Measurements from ENCODE around the gene IQSEC1. TPM values are rescaled to one million over a fixed set of nuclear protein-coding genes. Genes with fewer than 3 reads are reported as not detected.

The IQSEC1 gene
- total RNA-seq, 6 experiments from 2014 or later, result 21.1 to 25.1 (median 21.9) TPM

GRCh38 chr3:13008155-13008995 lies 64.9 kb downstream of the IQSEC1 start:
- Mint-ChIP-seq H3K9me3 (no peaks in the 10 kb centered on the region), H3K27ac (no peak overlapping the region), H3K4me1 (ENCODE audit: low read depth) (peaks cover 7% of the 10 kb centered on the region), H3K4me3 (no peak overlapping the region), H3K36me3 (ENCODE audit: low read depth) (no peaks in the 10 kb centered on the region), H3K27me3 (ENCODE audit: insufficient read depth) (peaks cover 48% of the 10 kb centered on the region)
- DNase-seq, result no peak
- TF ChIP-seq, protein P1, sequence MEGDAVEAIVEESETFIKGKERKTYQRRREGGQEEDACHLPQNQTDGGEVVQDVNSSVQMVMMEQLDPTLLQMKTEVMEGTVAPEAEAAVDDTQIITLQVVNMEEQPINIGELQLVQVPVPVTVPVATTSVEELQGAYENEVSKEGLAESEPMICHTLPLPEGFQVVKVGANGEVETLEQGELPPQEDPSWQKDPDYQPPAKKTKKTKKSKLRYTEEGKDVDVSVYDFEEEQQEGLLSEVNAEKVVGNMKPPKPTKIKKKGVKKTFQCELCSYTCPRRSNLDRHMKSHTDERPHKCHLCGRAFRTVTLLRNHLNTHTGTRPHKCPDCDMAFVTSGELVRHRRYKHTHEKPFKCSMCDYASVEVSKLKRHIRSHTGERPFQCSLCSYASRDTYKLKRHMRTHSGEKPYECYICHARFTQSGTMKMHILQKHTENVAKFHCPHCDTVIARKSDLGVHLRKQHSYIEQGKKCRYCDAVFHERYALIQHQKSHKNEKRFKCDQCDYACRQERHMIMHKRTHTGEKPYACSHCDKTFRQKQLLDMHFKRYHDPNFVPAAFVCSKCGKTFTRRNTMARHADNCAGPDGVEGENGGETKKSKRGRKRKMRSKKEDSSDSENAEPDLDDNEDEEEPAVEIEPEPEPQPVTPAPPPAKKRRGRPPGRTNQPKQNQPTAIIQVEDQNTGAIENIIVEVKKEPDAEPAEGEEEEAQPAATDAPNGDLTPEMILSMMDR (IDR thresholded peaks at IDR 0.05), result no peak

- Mint-ChIP-seq H3K36me3 (ENCODE audit: low read depth) (no peaks in the 10 kb centered on the region), H3K27me3 (ENCODE audit: insufficient read depth) (peaks cover 50% of the 10 kb centered on the region), H3K4me3 (no peak overlapping the region), H3K4me1 (ENCODE audit: low read depth) (peaks cover 4% of the 10 kb centered on the region), H3K9me3 (no peaks in the 10 kb centered on the region), H3K27ac (no peak overlapping the region)
- no peak for DNase-seq
- TF ChIP-seq, protein P1 (IDR thresholded peaks at IDR 0.05), result no peak
Observed at GRCh38 chr3:13007251-13007941, 65.8 kb downstream of the IQSEC1 start.

DNA sequence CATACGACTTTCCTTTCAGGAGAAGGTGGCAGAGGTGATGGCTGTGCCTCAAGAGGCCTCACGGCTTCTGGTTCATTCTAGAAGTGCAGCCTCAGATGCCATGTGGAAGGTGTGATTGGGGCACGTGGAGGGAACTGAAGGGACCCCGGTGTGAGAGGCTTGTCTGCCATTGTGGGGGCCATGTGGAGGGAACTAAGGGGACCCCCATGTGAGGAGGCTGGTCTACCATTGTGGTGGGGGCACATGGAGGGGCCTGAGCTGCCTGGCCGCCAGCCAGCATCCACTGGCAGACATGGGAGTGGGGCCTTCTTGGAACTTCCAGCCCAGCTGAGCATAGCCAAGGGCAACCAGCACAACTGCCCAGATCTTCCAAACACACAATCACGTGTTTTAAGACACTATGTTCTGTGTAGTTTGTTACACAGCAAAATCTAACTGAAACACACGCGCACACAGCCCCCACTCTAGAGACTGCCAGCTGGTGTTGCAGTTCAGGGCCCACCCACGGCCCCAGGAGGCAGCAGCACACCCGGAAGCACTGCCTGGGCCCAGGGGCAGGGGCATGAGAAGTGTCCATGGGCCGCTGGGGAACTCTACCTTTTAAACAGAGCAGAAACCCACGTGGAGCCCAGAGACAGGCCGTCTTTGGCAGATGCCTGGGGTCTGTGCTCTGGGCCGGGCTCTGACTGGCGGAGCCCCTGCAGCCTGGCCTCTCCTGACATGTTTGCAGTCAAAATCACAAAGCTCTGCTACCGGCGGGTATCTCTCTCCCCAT lies 66.8 kb downstream of the IQSEC1 start:
- TF ChIP-seq, protein P1 (IDR thresholded peaks at IDR 0.05), result no peak
- Mint-ChIP-seq H3K36me3 (ENCODE audit: low read depth) (no peaks in the 10 kb centered on the region), H3K27me3 (ENCODE audit: insufficient read depth) (peaks cover 51% of the 10 kb centered on the region), H3K27ac (no peak overlapping the region), H3K4me1 (ENCODE audit: low read depth) (no peaks in the 10 kb centered on the region), H3K4me3 (no peak overlapping the region), H3K9me3 (no peaks in the 10 kb centered on the region)
- DNase-seq, result no peak

DNA sequence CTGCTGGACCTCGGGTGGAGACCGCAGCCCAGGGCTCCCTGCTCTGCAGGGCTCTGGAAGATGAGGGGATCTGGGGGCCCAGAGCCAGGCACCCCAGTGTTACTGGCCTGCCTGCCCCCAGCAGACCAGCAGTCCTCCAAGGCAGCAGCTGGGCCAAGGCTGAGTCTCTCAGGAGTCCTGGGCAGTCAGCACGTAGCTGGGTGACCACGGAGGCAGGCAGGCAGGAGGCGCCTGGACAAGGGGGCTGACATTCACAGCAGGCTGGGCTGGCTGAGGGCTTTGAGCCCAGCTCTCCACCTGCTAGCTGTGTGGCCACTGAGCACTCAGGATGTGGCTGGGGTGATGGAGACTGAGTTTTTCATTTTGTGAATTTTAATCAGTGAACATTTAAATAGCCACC lies 67.9 kb downstream of the IQSEC1 start:
- Mint-ChIP-seq H3K9me3 (no peaks in the 10 kb centered on the region), H3K4me3 (no peak overlapping the region), H3K27me3 (ENCODE audit: insufficient read depth) (peaks cover 50% of the 10 kb centered on the region), H3K27ac (no peak overlapping the region), H3K36me3 (ENCODE audit: low read depth) (no peaks in the 10 kb centered on the region), H3K4me1 (ENCODE audit: low read depth) (no peaks in the 10 kb centered on the region)
- TF ChIP-seq, protein P1 (IDR thresholded peaks at IDR 0.05), result no peak
- DNase-seq, result no peak

GRCh38 chr3:13004376-13004775 lies 68.9 kb downstream of the IQSEC1 start:
- Mint-ChIP-seq H3K27me3 (ENCODE audit: insufficient read depth) (peaks cover 53% of the 10 kb centered on the region), H3K4me1 (ENCODE audit: low read depth) (no peaks in the 10 kb centered on the region), H3K4me3 (no peak overlapping the region), H3K36me3 (ENCODE audit: low read depth) (no peaks in the 10 kb centered on the region), H3K27ac (no peak overlapping the region), H3K9me3 (no peaks in the 10 kb centered on the region)
- TF ChIP-seq, protein P1 (IDR thresholded peaks at IDR 0.05), result no peak
- DNase-seq, result no peak

Measured in HFFc6 (cell line).